K562 (cell line): Measurements from ENCODE around the gene ERMARD. TPM values are rescaled to one million over a fixed set of nuclear protein-coding genes. Genes with fewer than 3 reads are reported as not detected.

Experiments used
- ATF6 ChIP-seq: sonication (generic); formaldehyde crosslinking; IDR thresholded peaks from 2 replicates; pipeline ENCODE4 v1.4.0; 2020; ENCODE audit warnings: mild to moderate bottlenecking, missing genetic modification reagents
- ATF7 ChIP-seq: fragments of 450-650 bp; IDR thresholded peaks from 2 replicates; pipeline ENCODE4 v1.7.1; 2014; ENCODE audit warnings: mild to moderate bottlenecking, moderate library complexity
- CCNT2 ChIP-seq: IDR thresholded peaks from 2 replicates; pipeline ENCODE4 v1.6.1; 2011; ENCODE audit warnings: borderline replicate concordance, low read depth, mild to moderate bottlenecking, moderate library complexity, mixed read lengths, low read length; ENCODE audit not compliant: insufficient read length; ENCODE audit errors: extremely low read depth
- CREB3L1 ChIP-seq: fragments of 450-650 bp; IDR thresholded peaks from 2 replicates; pipeline ENCODE4 v1.6.1; 2014; ENCODE audit warnings: low read depth, mild to moderate bottlenecking, moderate library complexity, borderline replicate concordance
- E2F4 ChIP-seq: sonication (generic); formaldehyde crosslinking; IDR thresholded peaks from 2 replicates; pipeline ENCODE4 v1.8.0; 2022; ENCODE audit warnings: mild to moderate bottlenecking, low read depth, missing genetic modification reagents
- HCFC1 ChIP-seq: IDR thresholded peaks from 2 replicates; pipeline ENCODE4 v1.6.1; 2012; ENCODE audit warnings: low read depth, low read length, improper control_type of control experiment
- IFI16 ChIP-seq: fragments of 250-450 bp; sonication (Bioruptor Pico); IDR thresholded peaks from 2 replicates; pipeline ENCODE4 v2.1.2; 2022; ENCODE audit warnings: mild to moderate bottlenecking, inconsistent platforms
- MAZ ChIP-seq, 2 experiments: fragments of 450-650 bp in 1 of 2; sonication (generic) in 1 of 2; formaldehyde crosslinking; IDR thresholded peaks in 1 of 2; conservative IDR thresholded peaks in 1 of 2; 2 replicates each; pipeline versions ENCODE4 v1.4.0 to v1.5.0; 2020; ENCODE audit warnings: mild to moderate bottlenecking in 1 of 2, missing genetic modification reagents in 1 of 2
- MTA3 ChIP-seq: fragments of 450-650 bp; formaldehyde crosslinking; IDR thresholded peaks from 2 replicates; pipeline ENCODE4 v1.6.1; 2017; ENCODE audit warnings: mild to moderate bottlenecking, borderline replicate concordance
- PYGO2 ChIP-seq: fragments of 450-650 bp; IDR thresholded peaks from 2 replicates; pipeline ENCODE4 v1.6.1; 2016; ENCODE audit warnings: mild to moderate bottlenecking, missing genetic modification characterization, moderate library complexity, missing compliant biosample characterization
- RERE ChIP-seq: sonication (generic); formaldehyde crosslinking; IDR thresholded peaks from 2 replicates; pipeline ENCODE4 v1.8.0; 2023; ENCODE audit warnings: missing genetic modification reagents, mild to moderate bottlenecking, borderline replicate concordance
- SMAD3 ChIP-seq: fragments of 450-650 bp; formaldehyde crosslinking; conservative IDR thresholded peaks from 2 replicates; pipeline ENCODE4 v1.4.0; 2020; ENCODE audit warnings: mild to moderate bottlenecking
- TCF3 ChIP-seq: sonication (generic); formaldehyde crosslinking; IDR thresholded peaks from 2 replicates; pipeline ENCODE4 v1.4.0; 2020; ENCODE audit warnings: mild to moderate bottlenecking, missing genetic modification reagents
- TFAM ChIP-seq: fragments of 250-450 bp; sonication (Bioruptor Pico); conservative IDR thresholded peaks from 2 replicates; pipeline ENCODE4 v1.5.0; 2021; ENCODE audit warnings: mild to moderate bottlenecking, moderate library complexity
- ZBED1 ChIP-seq: IDR thresholded peaks from 2 replicates; pipeline ENCODE4 v1.6.1; 2014
- ZKSCAN1 ChIP-seq: fragments of 150-350 bp; IDR thresholded peaks from 2 replicates; pipeline ENCODE4 v1.6.1; 2016; ENCODE audit warnings: low read depth, low read length
- polyA plus RNA-seq, 8 experiments: library from polyadenylated mRNA; depleted of rRNA in 4 of 8; stranded (reverse) in 5 of 8; unstranded in 3 of 8; fragments of >200 nt; fragmentation: Nextera tagmentation in 2 of 8; fragmentation: Illumina TruSeq in 1 of 8; extraction: Ambion mirVana in 2 of 8; extraction: Trizol in 1 of 8; gene quantifications; 2 replicates each; pipeline versions ENCODE4 v1.2.1 to v1.2.3, GENCODE V29; 2011 to 2014; ENCODE audit warnings: inconsistent platforms in 1 of 8, missing spikeins in 1 of 8
- total RNA-seq, 7 experiments: library from RNA; depleted of rRNA in 6 of 7; stranded (reverse); fragments of >200 nt in 6 of 7; fragmentation: Illumina TruSeq in 2 of 7; extraction: Trizol in 2 of 7; gene quantifications; 2 replicates each; pipeline versions ENCODE4 v1.2.1 to v1.2.3, GENCODE V29; 2011 to 2021; ENCODE audit warnings: low replicate concordance in 1 of 7

ERMARD gene
- total and polyA plus RNA-seq, 9 of the 15 experiments (the other 6 are each of a cell fraction or from before 2014, with no cell fraction given), result 14.5 to 68.6 (median 27.7) TPM

GRCh38 chr6:169789944-169790927, 38.8 kb downstream of the ERMARD start (continued):
- peak; percentile 53; the same call in 1 of the 2 replicates for TF ChIP-seq E2F4 (CRISPR knock-in tag)
- peak; percentile 37; the same call in 1 of the 2 replicates for TF ChIP-seq MTA3
- 0 out of 2 replicates have a peak, but pooled peaks have one; percentile 10 for TF ChIP-seq TCF3 (CRISPR knock-in tag)
- no peak for TF ChIP-seq IFI16 (CRISPR knock-in tag)
- no peak for TF ChIP-seq TFAM (CRISPR knock-in tag)
- no peak for TF ChIP-seq HCFC1
- 0 out of 2 replicates have a peak, but pooled peaks have one; percentile 45 for TF ChIP-seq ATF7
- no peak for TF ChIP-seq ZBED1
- TF ChIP-seq MAZ (CRISPR knock-in tag; conservative IDR thresholded peaks at IDR 0.05 in 1 of 2, IDR thresholded peaks at IDR 0.05 in 1 of 2), result peak; percentile 22 to 77
- 0 out of 2 replicates have a peak, but pooled peaks have one; percentile 83 for TF ChIP-seq RERE (CRISPR knock-in tag)
- no peak for TF ChIP-seq PYGO2 (tag)
- no peak for TF ChIP-seq ATF6
- 0 out of 2 replicates have a peak, but pooled peaks have one; percentile 47 for TF ChIP-seq ZKSCAN1
- no peak for TF ChIP-seq SMAD3 (CRISPR knock-in tag)
- peak; percentile 17 for TF ChIP-seq CCNT2
- peak; percentile 37; the same call in 1 of the 2 replicates for TF ChIP-seq CREB3L1
